K562 (cell line): ENCODE measurements around the gene MTHFR. TPM values are rescaled to one million over a fixed set of nuclear protein-coding genes. Genes with fewer than 3 reads are reported as not detected.

Experiments used
- BRD4 ChIP-seq: fragments of 200-600 bp; sonication (generic); IDR thresholded peaks from 2 replicates; pipeline ENCODE4 v1.6.1; 2017; ENCODE audit warnings: inconsistent platforms
- CBFA2T3 ChIP-seq: fragments of 450-650 bp; IDR thresholded peaks from 2 replicates; pipeline ENCODE4 v1.6.1; 2017
- CXXC5 ChIP-seq: fragments of 250-450 bp; sonication (Bioruptor Pico); IDR thresholded peaks from 2 replicates; pipeline ENCODE4 v1.8.0; 2022; ENCODE audit warnings: inconsistent platforms, mild to moderate bottlenecking, moderate library complexity
- DDX20 ChIP-seq: fragments of 450-650 bp; IDR thresholded peaks from 2 replicates; pipeline ENCODE4 v1.6.1; 2016; ENCODE audit warnings: missing genetic modification characterization, low read depth, mild to moderate bottlenecking, missing compliant biosample characterization, moderate library complexity
- MTF1 ChIP-seq: fragments of 250-450 bp; sonication (Bioruptor Pico); IDR thresholded peaks from 2 replicates; pipeline ENCODE4 v1.9.0; 2021; ENCODE audit warnings: moderate library complexity, mild to moderate bottlenecking, inconsistent platforms, borderline replicate concordance
- NCOA4 ChIP-seq: fragments of 450-650 bp; IDR thresholded peaks from 2 replicates; pipeline ENCODE4 v1.6.1; 2018; ENCODE audit warnings: mild to moderate bottlenecking; ENCODE audit not compliant: partially characterized antibody
- NR2C2 ChIP-seq, 2 experiments: fragments of 200-800 bp in 1 of 2; sonication (Bioruptor generic) in 1 of 2; sonication (generic) in 1 of 2; formaldehyde crosslinking in 1 of 2; IDR thresholded peaks; 2 replicates each; pipeline versions ENCODE4 v1.6.1 to v1.8.0; 2016 to 2022; ENCODE audit warnings: mild to moderate bottlenecking in 1 of 2, missing compliant biosample characterization in 1 of 2, missing genetic modification characterization in 1 of 2, missing genetic modification reagents in 1 of 2
- TCF15 ChIP-seq: fragments of 250-450 bp; sonication (Bioruptor Pico); IDR thresholded peaks from 2 replicates; pipeline ENCODE4 v1.8.0; 2022; ENCODE audit warnings: moderate library complexity, mild to moderate bottlenecking, inconsistent platforms
- ZBTB7A ChIP-seq: IDR thresholded peaks from 2 replicates; pipeline ENCODE4 v1.6.1; 2011; ENCODE audit warnings: low read depth, mild to moderate bottlenecking, low read length, moderate library complexity, borderline replicate concordance; ENCODE audit not compliant: control insufficient read depth
- ZMIZ1 ChIP-seq, 2 experiments: fragments of 150-350 bp in 1 of 2; IDR thresholded peaks; 2 replicates each; pipeline ENCODE4 v1.6.1; 2012 to 2016; ENCODE audit warnings: low read depth in 2 of 2, low read length in 2 of 2, mild to moderate bottlenecking in 1 of 2, moderate library complexity in 1 of 2
- ZNF175 ChIP-seq: fragments of 200-800 bp; sonication (Bioruptor generic); IDR thresholded peaks from 2 replicates; pipeline ENCODE4 v1.6.1; 2016; ENCODE audit warnings: low read depth, mild to moderate bottlenecking, missing genetic modification characterization, missing compliant biosample characterization
- ZNF311 ChIP-seq: fragments of 250-450 bp; sonication (Bioruptor Pico); IDR thresholded peaks from 2 replicates; pipeline ENCODE4 v1.4.0; 2020; ENCODE audit warnings: mild to moderate bottlenecking, moderate library complexity
- ZNF316 ChIP-seq: fragments of 450-650 bp; IDR thresholded peaks from 2 replicates; pipeline ENCODE4 v1.6.1; 2016
- ZNF398 ChIP-seq: fragments of 250-450 bp; sonication (Bioruptor Pico); IDR thresholded peaks from 2 replicates; pipeline ENCODE4 v1.8.0; 2021; ENCODE audit warnings: moderate library complexity, mild to moderate bottlenecking, inconsistent platforms
- ZNF584 ChIP-seq: fragments of 200-800 bp; sonication (Bioruptor generic); IDR thresholded peaks from 2 replicates; pipeline ENCODE4 v1.6.1; 2016; ENCODE audit warnings: low read depth, mild to moderate bottlenecking, missing genetic modification characterization, missing compliant biosample characterization
- ZNF609 ChIP-seq: sonication (generic); formaldehyde crosslinking; IDR thresholded peaks from 2 replicates; pipeline ENCODE4 v1.8.1; 2023; ENCODE audit warnings: missing genetic modification reagents, mild to moderate bottlenecking, borderline replicate concordance
- polyA plus RNA-seq, 8 experiments: library from polyadenylated mRNA; depleted of rRNA in 4 of 8; stranded (reverse) in 5 of 8; unstranded in 3 of 8; fragments of >200 nt; fragmentation: Nextera tagmentation in 2 of 8; fragmentation: Illumina TruSeq in 1 of 8; extraction: Ambion mirVana in 2 of 8; extraction: Trizol in 1 of 8; gene quantifications; 2 replicates each; pipeline versions ENCODE4 v1.2.1 to v1.2.3, GENCODE V29; 2011 to 2014; ENCODE audit warnings: inconsistent platforms in 1 of 8, missing spikeins in 1 of 8
- total RNA-seq, 7 experiments: library from RNA; depleted of rRNA in 6 of 7; stranded (reverse); fragments of >200 nt in 6 of 7; fragmentation: Illumina TruSeq in 2 of 7; extraction: Trizol in 2 of 7; gene quantifications; 2 replicates each; pipeline versions ENCODE4 v1.2.1 to v1.2.3, GENCODE V29; 2011 to 2021; ENCODE audit warnings: low replicate concordance in 1 of 7

MTHFR gene
- total and polyA plus RNA-seq, 9 of the 15 experiments (the other 6 are each of a cell fraction or from before 2014, with no cell fraction given): 5.0 to 104 (median 62.6) TPM

GRCh38 chr1:11784993-11785769, 20.6 kb downstream of the MTHFR start (continued):
- TF ChIP-seq NCOA4 (no peak), BRD4 (no peak), ZNF609 (no peak), ZNF398 (CRISPR knock-in tag) (no peak), ZNF175 (no peak), ZNF584 (no peak), CBFA2T3 (no peak), ZMIZ1 (IDR thresholded peaks at IDR 0.05; ENCODE audit: low read depth in 2 of 2, low read length in 2 of 2) (peak in 1 of 2 experiments; percentile 60; a peak in 1 of 4 replicates), ZNF311 (no peak), TCF15 (CRISPR knock-in tag) (no peak), DDX20 (no peak), ZNF316 (peak; percentile 79), MTF1 (CRISPR knock-in tag) (no peak), ZBTB7A (peak; percentile 92), NR2C2 (CRISPR knock-in tag; IDR thresholded peaks at IDR 0.05) (peak; percentile 10), NR2C2 (tag; IDR thresholded peaks at IDR 0.05) (no peak), CXXC5 (CRISPR knock-in tag) (peak; percentile 69)
